K562 (cell line): ENCODE measurements around the gene SCFD1. TPM values are rescaled to one million over a fixed set of nuclear protein-coding genes. Genes with fewer than 3 reads are reported as not detected.

Experiments
- E2F8 ChIP-seq: fragments of 450-650 bp; IDR thresholded peaks from 2 replicates; pipeline ENCODE4 v1.7.1; 2018; ENCODE audit warnings: mild to moderate bottlenecking, low read depth; ENCODE audit not compliant: partially characterized antibody
- KAT2B ChIP-seq: IDR thresholded peaks from one replicate; pipeline ENCODE4 v1.6.1; 2012; ENCODE audit warnings: low read depth, mild to moderate bottlenecking, control low read depth, inconsistent platforms, low read length, moderate library complexity
- PHF8 ChIP-seq: fragments of 200-600 bp; sonication (generic); IDR thresholded peaks from 2 replicates; pipeline ENCODE4 v1.6.1; 2012; ENCODE audit warnings: mixed run types, mild to moderate bottlenecking, inconsistent platforms, low read length, moderate library complexity, borderline replicate concordance
- polyA plus RNA-seq, 8 experiments: library from polyadenylated mRNA; depleted of rRNA in 4 of 8; stranded (reverse) in 5 of 8; unstranded in 3 of 8; fragments of >200 nt; fragmentation: Nextera tagmentation in 2 of 8; fragmentation: Illumina TruSeq in 1 of 8; extraction: Ambion mirVana in 2 of 8; extraction: Trizol in 1 of 8; gene quantifications; 2 replicates each; pipeline versions ENCODE4 v1.2.1 to v1.2.3, GENCODE V29; 2011 to 2014; ENCODE audit warnings: inconsistent platforms in 1 of 8, missing spikeins in 1 of 8
- total RNA-seq, 7 experiments: library from RNA; depleted of rRNA in 6 of 7; stranded (reverse); fragments of >200 nt in 6 of 7; fragmentation: Illumina TruSeq in 2 of 7; extraction: Trizol in 2 of 7; gene quantifications; 2 replicates each; pipeline versions ENCODE4 v1.2.1 to v1.2.3, GENCODE V29; 2011 to 2021; ENCODE audit warnings: low replicate concordance in 1 of 7
- TF ChIP-seq, protein P1 (sequence below): fragments of 250-450 bp; sonication (Bioruptor Pico); IDR thresholded peaks from 2 replicates; pipeline ENCODE4 v1.8.0; 2022; ENCODE audit warnings: inconsistent platforms
- TF ChIP-seq, protein P2 (sequence below), 3 experiments: IDR thresholded peaks in 2 of 3; conservative IDR thresholded peaks in 1 of 3; 2 replicates each; pipeline ENCODE4 v1.5.1; 2011 to 2012; ENCODE audit warnings: low read length in 3 of 3, mild to moderate bottlenecking in 3 of 3, control low read depth in 2 of 3, improper control_type of control experiment in 1 of 3, inconsistent platforms in 1 of 3, low read depth in 1 of 3, mixed read lengths in 1 of 3, moderate library complexity in 1 of 3; ENCODE audit not compliant: insufficient read depth in 2 of 3

SCFD1 gene
- total and polyA plus RNA-seq, 9 of the 15 experiments (the other 6 are each of a cell fraction or from before 2014, with no cell fraction given): 48.9 to 112 (median 75.2) TPM

DNA sequence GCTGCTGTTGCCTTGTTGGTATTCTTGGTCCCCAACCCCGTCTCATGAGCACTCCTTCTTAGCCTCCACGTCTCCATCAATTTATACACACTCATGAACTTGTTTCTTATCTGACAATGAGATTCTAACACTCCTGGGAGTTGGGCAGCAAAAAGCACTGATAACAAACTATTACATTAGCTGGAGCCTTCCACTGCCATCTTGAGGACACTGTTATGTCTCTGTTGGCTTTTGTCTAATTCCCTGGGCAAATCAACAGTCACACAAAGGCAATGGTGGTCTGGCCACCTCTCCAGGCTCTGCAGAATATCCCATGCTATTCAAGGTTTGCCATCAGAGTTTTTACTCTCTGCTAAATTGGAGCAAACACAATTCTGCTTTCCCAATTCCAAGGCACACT, 134.5 kb downstream of the SCFD1 start (continued):
- TF ChIP-seq E2F8: no peak
- TF ChIP-seq, protein P1, sequence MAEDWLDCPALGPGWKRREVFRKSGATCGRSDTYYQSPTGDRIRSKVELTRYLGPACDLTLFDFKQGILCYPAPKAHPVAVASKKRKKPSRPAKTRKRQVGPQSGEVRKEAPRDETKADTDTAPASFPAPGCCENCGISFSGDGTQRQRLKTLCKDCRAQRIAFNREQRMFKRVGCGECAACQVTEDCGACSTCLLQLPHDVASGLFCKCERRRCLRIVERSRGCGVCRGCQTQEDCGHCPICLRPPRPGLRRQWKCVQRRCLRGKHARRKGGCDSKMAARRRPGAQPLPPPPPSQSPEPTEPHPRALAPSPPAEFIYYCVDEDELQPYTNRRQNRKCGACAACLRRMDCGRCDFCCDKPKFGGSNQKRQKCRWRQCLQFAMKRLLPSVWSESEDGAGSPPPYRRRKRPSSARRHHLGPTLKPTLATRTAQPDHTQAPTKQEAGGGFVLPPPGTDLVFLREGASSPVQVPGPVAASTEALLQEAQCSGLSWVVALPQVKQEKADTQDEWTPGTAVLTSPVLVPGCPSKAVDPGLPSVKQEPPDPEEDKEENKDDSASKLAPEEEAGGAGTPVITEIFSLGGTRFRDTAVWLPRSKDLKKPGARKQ (CRISPR knock-in tag): no peak
- TF ChIP-seq, protein P2, sequence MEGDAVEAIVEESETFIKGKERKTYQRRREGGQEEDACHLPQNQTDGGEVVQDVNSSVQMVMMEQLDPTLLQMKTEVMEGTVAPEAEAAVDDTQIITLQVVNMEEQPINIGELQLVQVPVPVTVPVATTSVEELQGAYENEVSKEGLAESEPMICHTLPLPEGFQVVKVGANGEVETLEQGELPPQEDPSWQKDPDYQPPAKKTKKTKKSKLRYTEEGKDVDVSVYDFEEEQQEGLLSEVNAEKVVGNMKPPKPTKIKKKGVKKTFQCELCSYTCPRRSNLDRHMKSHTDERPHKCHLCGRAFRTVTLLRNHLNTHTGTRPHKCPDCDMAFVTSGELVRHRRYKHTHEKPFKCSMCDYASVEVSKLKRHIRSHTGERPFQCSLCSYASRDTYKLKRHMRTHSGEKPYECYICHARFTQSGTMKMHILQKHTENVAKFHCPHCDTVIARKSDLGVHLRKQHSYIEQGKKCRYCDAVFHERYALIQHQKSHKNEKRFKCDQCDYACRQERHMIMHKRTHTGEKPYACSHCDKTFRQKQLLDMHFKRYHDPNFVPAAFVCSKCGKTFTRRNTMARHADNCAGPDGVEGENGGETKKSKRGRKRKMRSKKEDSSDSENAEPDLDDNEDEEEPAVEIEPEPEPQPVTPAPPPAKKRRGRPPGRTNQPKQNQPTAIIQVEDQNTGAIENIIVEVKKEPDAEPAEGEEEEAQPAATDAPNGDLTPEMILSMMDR (IDR thresholded peaks at IDR 0.05 in 2 of 3, conservative IDR thresholded peaks at IDR 0.05 in 1 of 3; ENCODE audit: insufficient read depth in 2 of 3, low read depth in 1 of 3, low read length in 3 of 3): peak in 2 of 3 experiments; percentile 10 to 26; a peak in 2 of 6 replicates
- TF ChIP-seq KAT2B: no peak
- no peak for TF ChIP-seq PHF8
- TF ChIP-seq, all 486 proteins: peak for 2
